HG02678 (cell line): ENCODE data around the gene HDAC8.
A peak's percentile ranks its signal among the peaks of the same experiment; 100 is the strongest.

Experiments used
- ATAC-seq: cut with Tn5 transposase; IDR thresholded peaks from one replicate; pipeline ENCODE4 v1.9.1; 2021; ENCODE audit warnings: mild to moderate bottlenecking, moderate library complexity; ENCODE audit not compliant: unreplicated experiment

HDAC8 gene

DNA sequence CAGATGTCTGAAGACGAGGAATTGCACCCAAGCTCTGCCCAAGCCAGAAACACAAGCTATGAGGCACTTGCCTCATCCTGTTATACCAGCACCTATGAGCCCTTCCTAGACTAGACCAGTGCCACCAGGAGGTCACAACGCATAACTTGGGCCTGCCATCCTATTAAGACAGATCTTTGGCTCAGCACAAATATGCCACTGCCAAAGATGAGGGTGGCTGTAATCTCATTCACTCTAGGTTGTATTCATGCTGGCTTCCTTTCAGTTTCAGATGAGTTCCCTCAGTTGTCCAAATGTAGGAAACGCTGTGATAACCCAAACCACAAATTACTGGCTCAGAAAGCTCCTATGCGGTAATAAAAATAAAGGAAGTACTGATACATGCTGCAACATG, 190.4 kb downstream of the HDAC8 start:
- no peak for ATAC-seq

DNA sequence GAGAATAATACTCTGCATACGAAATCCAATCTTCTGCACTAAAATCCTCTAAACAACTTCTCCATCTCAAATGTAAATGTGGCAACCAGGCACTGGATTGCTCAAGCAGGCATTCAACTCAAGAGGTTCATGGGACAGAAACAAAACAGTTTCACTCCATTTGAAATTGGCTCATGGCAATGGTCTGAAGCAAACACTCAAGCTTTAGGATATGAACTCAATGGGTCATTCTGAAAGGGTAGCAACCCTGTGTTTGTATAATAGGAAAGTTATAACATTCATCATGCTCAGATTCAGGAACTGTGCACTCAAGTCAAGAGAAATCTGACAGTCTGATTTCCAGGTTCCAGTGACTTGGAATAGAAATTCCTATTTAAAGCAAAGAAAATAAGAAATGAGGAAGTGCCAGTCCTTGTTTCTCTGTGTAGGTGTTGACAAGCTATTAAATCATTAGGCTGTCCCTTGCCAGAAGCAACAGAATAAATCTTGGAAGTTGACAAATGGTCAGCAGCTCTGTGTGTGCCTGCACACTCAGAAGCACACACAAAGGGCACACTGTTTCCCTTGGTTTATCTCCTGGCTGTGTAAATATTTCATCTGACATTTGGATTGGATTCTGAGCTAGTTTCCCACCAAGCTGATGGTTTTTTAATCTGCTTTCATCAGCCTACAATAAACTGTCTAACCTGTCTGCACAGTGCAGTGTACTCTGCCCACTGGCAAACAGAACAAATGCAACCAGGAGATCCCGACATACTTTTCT, 191.0 kb downstream of the HDAC8 start:
- no peak for ATAC-seq

GRCh38 chrX:72376124-72376523, 196.5 kb downstream of the HDAC8 start:
- ATAC-seq = no peak

- no peak for ATAC-seq
Observed at GRCh38 chrX:72373136-72373535, 199.5 kb downstream of the HDAC8 start.

DNA sequence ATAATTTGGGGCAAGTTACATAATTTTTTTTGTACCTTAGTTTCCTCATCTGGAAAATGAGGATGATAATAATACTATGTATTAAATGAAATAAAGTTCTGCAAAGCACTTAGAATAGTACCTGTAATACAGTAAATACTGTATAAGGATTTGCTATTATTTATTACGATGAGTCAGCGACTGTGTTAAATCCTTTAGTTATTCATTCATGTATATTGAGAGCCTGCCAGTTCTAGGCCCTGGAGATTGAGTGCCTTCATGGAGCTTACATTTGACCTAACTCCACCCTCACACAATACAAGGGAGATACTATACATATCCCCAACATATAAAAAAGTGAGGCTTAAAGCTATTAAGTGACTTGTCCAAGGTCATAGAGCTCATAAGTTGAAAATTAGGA, 199.9 kb downstream of the HDAC8 start:
- ATAC-seq = no peak

DNA sequence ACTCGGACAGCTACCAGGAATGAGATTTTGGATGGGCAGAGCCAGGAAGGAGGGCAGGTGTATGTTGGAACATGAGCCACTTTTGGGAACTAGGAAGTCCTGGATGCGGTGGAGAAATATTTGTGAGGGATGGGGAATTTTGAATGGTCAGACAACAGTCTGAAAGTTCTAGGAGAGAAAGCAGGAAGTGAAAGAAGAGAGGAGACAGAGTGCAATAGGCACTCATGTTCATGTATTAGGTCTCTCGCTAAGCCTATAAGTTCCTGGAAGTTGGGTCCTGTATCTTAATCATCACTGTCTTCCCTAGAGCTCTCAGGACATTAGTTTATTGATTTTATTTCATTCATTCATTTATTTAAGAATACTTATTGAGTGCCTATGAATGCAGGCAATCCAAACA, 201.2 kb downstream of the HDAC8 start:
- ATAC-seq = no peak

GRCh38 chrX:72368796-72369195, 203.8 kb downstream of the HDAC8 start:
- no peak for ATAC-seq

- ATAC-seq = no peak
Observed at GRCh38 chrX:72367516-72367915, 205.1 kb downstream of the HDAC8 start.

GRCh38 chrX:72366701-72367454, 205.8 kb downstream of the HDAC8 start:
- no peak for ATAC-seq

- no peak for ATAC-seq
Observed at GRCh38 chrX:72366178-72366577, 206.5 kb downstream of the HDAC8 start.

GRCh38 chrX:72365126-72365525, 207.5 kb downstream of the HDAC8 start:
- ATAC-seq = no peak

DNA sequence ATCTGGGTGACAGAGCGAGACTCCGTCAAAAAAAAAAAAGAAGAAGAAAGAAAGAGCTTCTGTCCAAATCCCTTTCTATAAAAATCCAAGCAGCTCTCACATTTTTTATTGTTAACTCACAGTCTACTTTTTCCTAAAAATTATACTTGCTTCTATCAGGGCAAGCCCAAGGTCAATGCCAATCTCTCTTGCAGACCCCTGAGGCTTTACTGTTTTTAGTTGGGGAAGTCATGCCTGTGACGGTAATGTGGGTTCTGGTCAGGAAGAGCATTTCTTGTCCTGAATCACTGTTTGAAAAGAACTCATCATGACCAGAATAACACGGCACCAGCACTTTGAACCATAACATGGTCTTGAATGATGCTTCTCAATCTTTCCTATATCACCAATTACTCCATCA, 212.3 kb downstream of the HDAC8 start:
- no peak for ATAC-seq

- ATAC-seq = no peak
Observed at GRCh38 chrX:72358313-72358712, 214.3 kb downstream of the HDAC8 start.

- ATAC-seq = no peak
Observed at GRCh38 chrX:72352786-72353185, 219.9 kb downstream of the HDAC8 start.

GRCh38 chrX:72351606-72352334, 220.9 kb downstream of the HDAC8 start:
- no peak for ATAC-seq

- ATAC-seq = peak; percentile 55
Observed at GRCh38 chrX:72349190-72349589, 223.5 kb downstream of the HDAC8 start.

DNA sequence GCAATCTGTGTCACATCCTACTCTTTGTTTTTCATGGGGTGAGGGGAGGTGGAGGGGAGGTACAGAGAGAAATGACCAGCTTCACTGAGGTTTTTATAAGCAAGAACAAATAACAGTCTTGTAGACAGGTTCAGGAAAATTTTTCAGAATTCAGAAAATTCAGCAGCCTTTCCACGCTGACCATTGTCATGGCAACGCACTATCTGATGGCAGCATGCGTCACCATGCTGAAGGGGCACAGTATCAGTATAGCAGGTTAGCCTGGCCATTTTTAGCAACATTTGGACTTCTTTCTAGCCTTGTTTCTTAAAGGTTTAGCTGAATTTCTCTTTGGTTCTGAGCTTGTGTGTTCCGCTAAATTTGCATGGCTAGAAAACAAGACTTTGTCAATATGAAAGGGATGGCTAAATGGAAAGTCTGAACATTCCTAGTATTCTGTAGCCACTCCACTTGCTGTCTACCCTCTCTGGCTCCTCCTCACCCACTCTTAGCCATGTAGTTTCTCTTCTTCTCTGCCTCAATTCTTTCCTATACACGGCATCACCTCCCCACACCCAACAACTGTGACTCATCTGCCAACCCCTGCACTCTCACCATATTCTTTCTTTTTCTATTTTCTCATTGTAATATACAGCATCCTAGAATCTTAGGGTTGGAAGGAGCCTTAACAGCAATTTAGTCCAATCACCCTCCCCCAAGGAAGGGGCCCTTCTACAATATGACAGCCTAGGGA, 224.2 kb downstream of the HDAC8 start:
- no peak for ATAC-seq

DNA sequence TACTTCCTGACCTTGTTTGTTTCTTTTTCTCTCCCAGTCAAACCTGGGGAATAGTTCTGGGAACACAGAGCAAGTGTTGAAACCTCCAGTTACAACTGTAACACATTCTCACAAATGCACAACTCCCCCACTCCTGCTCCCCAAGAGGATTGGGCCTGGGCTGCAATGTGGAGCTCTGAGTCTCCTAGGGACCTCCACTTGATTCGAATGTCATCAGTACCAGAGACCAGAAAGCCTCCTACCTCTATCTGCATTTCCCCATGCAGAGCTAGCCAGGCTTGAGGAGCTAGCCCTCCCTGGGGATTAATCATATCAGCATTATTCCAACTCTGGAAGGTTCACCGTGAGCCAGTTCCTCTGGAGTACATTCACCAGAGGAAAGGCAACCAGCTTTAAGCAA, 225.3 kb downstream of the HDAC8 start:
- no peak for ATAC-seq

- ATAC-seq = no peak
Observed at GRCh38 chrX:72346302-72346949, 226.2 kb downstream of the HDAC8 start.

- ATAC-seq = no peak
Observed at GRCh38 chrX:72340626-72341025, 232.0 kb downstream of the HDAC8 start.

DNA sequence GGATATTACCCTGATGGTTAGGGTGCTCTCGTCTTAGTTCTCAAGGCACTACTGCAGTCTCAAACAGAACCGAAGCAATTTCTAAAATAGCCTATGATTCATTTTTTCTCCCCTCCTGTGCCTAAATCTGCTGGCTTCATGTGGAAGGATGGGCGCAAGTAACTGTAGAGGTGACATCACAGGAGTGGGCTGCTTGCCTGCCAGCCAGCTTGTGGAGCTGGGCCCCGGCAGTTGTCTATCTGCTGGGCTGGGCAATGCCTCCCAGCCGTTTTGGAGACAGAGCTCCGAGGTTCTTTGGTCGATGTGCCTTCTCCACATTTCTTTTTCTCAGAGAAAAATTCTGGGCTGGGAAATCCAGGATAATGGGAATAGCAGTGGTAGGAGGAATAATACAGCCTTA, 232.6 kb downstream of the HDAC8 start:
- no peak for ATAC-seq
